MCF 10A (cell line): ENCODE measurements around the gene TSPAN4. TPM values are rescaled to one million over a fixed set of nuclear protein-coding genes. Genes with fewer than 3 reads are reported as not detected.

Experiments used
- BruUV-seq: library from RNA; stranded (reverse); fragments of 400-500 nt; replicated peaks from 2 replicates; lab custom pipeline; 2021; lab: Mats Ljungman, UMichigan
- CTCF ChIA-PET: fragments of 300-600 bp; sonication (Branson Sonifier 250); formaldehyde crosslinking; extraction: SDS; loops from one replicate; lab custom pipeline; 2021; ENCODE audit warnings: antibody characterized with exemption, inconsistent platforms; lab: Yijun Ruan, JAX
- POLR2A ChIA-PET: fragments of 300-600, 350-650 bp; sonication (Branson Sonifier 250); formaldehyde crosslinking; extraction: SDS; loops from one replicate; lab custom pipeline; 2020; ENCODE audit warnings: antibody characterized with exemption, inconsistent platforms; lab: Yijun Ruan, JAX
- DNase-seq: peaks from one replicate; pipeline ENCODE4 v3.0.0-alpha.2; 2018; ENCODE audit not compliant: unreplicated experiment
- H3K27ac Mint-ChIP-seq: one replicate; pipeline ENCODE4 v1.8.0; 2022; ENCODE audit warnings: mild to moderate bottlenecking, low read depth, mixed read lengths; ENCODE audit not compliant: unreplicated experiment
- H3K27me3 Mint-ChIP-seq: one replicate; pipeline ENCODE4 v1.8.0; 2022; ENCODE audit warnings: mixed read lengths; ENCODE audit not compliant: insufficient read depth, unreplicated experiment
- H3K36me3 Mint-ChIP-seq: one replicate; pipeline ENCODE4 v1.8.0; 2022; ENCODE audit warnings: mild to moderate bottlenecking, moderate library complexity, mixed read lengths; ENCODE audit not compliant: insufficient read depth, unreplicated experiment
- H3K4me1 Mint-ChIP-seq: one replicate; pipeline ENCODE4 v1.8.0; 2022; ENCODE audit warnings: mixed read lengths; ENCODE audit not compliant: insufficient read depth, unreplicated experiment
- H3K4me3 Mint-ChIP-seq: one replicate; pipeline ENCODE4 v1.8.0; 2022; ENCODE audit warnings: mild to moderate bottlenecking, moderate library complexity, mixed read lengths; ENCODE audit not compliant: unreplicated experiment
- H3K9me3 Mint-ChIP-seq: one replicate; pipeline ENCODE4 v1.8.0; 2022; ENCODE audit warnings: mixed read lengths; ENCODE audit not compliant: unreplicated experiment
- CTCF ChIP-seq: fragments of 200-600 bp; IDR thresholded peaks from one replicate; pipeline ENCODE4 v1.8.0; 2022; ENCODE audit warnings: antibody characterized with exemption, mild to moderate bottlenecking; ENCODE audit not compliant: unreplicated experiment
- intact Hi-C: fragments of 100-400 bp; cut with micrococcal nuclease; formaldehyde crosslinking; loops from 2 replicates; pipeline ENCODE4 v1.14.1; 2022
- total RNA-seq: library from RNA; stranded (reverse); gene quantifications from 2 replicates; pipeline ENCODE4 v1.2.3, GENCODE V29; 2022

TSPAN4 gene
- total RNA-seq, 1 experiment from 2014 or later, result 148 TPM

GRCh38 chr11:837189-837989 lies 5.3 kb upstream of the TSPAN4 start:
- CTCF ChIA-PET, result interaction anchor here (0.6 to 1.1 kb wide), 2 partner anchors 12 to 19 kb away, joined by 3 to 5 read pairs; no protein-coding TSS in a partner anchor

GRCh38 chr11:837990-838307 lies 4.7 kb upstream of the TSPAN4 start:
- ChIA-PET CTCF (interaction anchor here (0.6 to 1.3 kb wide), 4 partner anchors 13 to 63 kb away, joined by 3 to 5 read pairs (median 3); no protein-coding TSS in a partner anchor), POLR2A (interaction anchor here (7.2 to 11.4 kb wide), 2 partner anchors 19 to 30 kb away, joined by 66 to 274 read pairs; partner anchors contain the start of genes PNPLA2 and RPLP2)
- H3K4me3 Mint-ChIP-seq, result no peak overlapping the region
- TF ChIP-seq CTCF, result no peak
- BruUV-seq, result no TSS peak
- peaks cover 24% of the 10 kb centered on the region for H3K4me1 Mint-ChIP-seq
- DNase-seq, result no peak
- intact Hi-C loops, result no loop called here
- no peaks in the 10 kb centered on the region for H3K9me3 Mint-ChIP-seq
- H3K27ac Mint-ChIP-seq, result no peak overlapping the region
- H3K36me3 Mint-ChIP-seq, result peaks cover 90% of the 10 kb centered on the region
- H3K27me3 Mint-ChIP-seq, result no peaks in the 10 kb centered on the region

More at GRCh38 chr11:837189-837989, 5.3 kb upstream of the TSPAN4 start:
- Mint-ChIP-seq H3K36me3 (peaks cover 85% of the 10 kb centered on the region), H3K9me3 (no peaks in the 10 kb centered on the region), H3K4me1 (peaks cover 24% of the 10 kb centered on the region), H3K27ac (no peak overlapping the region), H3K4me3 (no peak overlapping the region), H3K27me3 (no peaks in the 10 kb centered on the region)
- no TSS peak for BruUV-seq
- POLR2A ChIA-PET, result interaction anchor here (1.0 to 11.4 kb wide), 4 partner anchors 9 to 111 kb away, joined by 3 to 274 read pairs (median 3); partner anchors contain the start of gene PNPLA2
- no peak for TF ChIP-seq CTCF
- DNase-seq, result no peak
- intact Hi-C loops, result no loop called here

- TF ChIP-seq CTCF, result peak; percentile 40
- peak overlapping the region; percentile 41 for H3K4me3 Mint-ChIP-seq
- H3K4me1 Mint-ChIP-seq, result peaks cover 24% of the 10 kb centered on the region
- TSS peak; percentile 17 for BruUV-seq
- peak overlapping the region; percentile 63 for H3K27ac Mint-ChIP-seq
- DNase-seq, result no peak
- peaks cover 90% of the 10 kb centered on the region for H3K36me3 Mint-ChIP-seq
- H3K9me3 Mint-ChIP-seq, result no peaks in the 10 kb centered on the region
- CTCF ChIA-PET, result interaction anchor here (0.7 to 1.3 kb wide), 4 partner anchors 21 to 1284 kb away, joined by 3 to 5 read pairs (median 3); no protein-coding TSS in a partner anchor
- POLR2A ChIA-PET, result interaction anchor here (0.6 to 11.4 kb wide), 5 partner anchors 20 to 102 kb away, joined by 3 to 274 read pairs (median 5); partner anchors contain the start of genes PNPLA2 and RPLP2
- intact Hi-C loops, result no loop called here
- no peaks in the 10 kb centered on the region for H3K27me3 Mint-ChIP-seq
These were observed 4.0 kb upstream of the TSPAN4 start for GRCh38 chr11:838441-839279.
